ENCODE data around the gene EPHA5. TPM values are rescaled to one million over a fixed set of nuclear protein-coding genes. Genes with fewer than 3 reads are reported as not detected.

The EPHA5 gene
- total RNA-seq, 1 experiment from 2014 or later: not detected

GRCh38 chr4:65589921-65590320 is 80.4 kb downstream of the EPHA5 start:
- CTCF ChIA-PET: no interaction called here
- Histone ChIP-seq H3K9ac (ENCODE audit: low read length) (no peak overlapping the region), H3K36me3 (ENCODE audit: control insufficient read depth in 1 of 2, insufficient read depth in 2 of 2, low read length in 2 of 2) (no peaks in the 10 kb centered on the region), H3K9me2 (ENCODE audit: insufficient read depth) (no peaks in the 10 kb centered on the region), H3K4me3 (replicated peaks in 1 of 2; ENCODE audit: low read depth in 1 of 2, low read length in 2 of 2) (no peak overlapping the region), H3K79me2 (ENCODE audit: insufficient read depth, low read length) (no peaks in the 10 kb centered on the region), H3K4me1 (ENCODE audit: control insufficient read depth in 1 of 2, insufficient read depth in 2 of 2, low read length in 2 of 2) (no peaks in the 10 kb centered on the region), H4K20me1 (ENCODE audit: insufficient read depth) (no peaks in the 10 kb centered on the region), H3K27ac (ENCODE audit: low read depth, low read length) (no peak overlapping the region), H3K4me2 (ENCODE audit: low read length) (no peak overlapping the region), H3K27me3 (ENCODE audit: insufficient read depth, low read length) (no peaks in the 10 kb centered on the region), H2AFZ (ENCODE audit: low read depth, low read length, poor library complexity, severe bottlenecking) (no peak overlapping the region), H3K9me3 (ENCODE audit: control insufficient read depth in 1 of 2, insufficient read depth in 1 of 2, low read depth in 1 of 2, low read length in 2 of 2) (peaks cover 3 to 13% of the 10 kb centered on the region in 2 experiments; a peak in 2 of 4 replicates)
- no peak for DNase-seq (ENCODE audit: low read depth, low spot score)
- intact Hi-C loops (cut with micrococcal nuclease): no loop called here
- POLR2A ChIA-PET: no interaction called here
- TF ChIP-seq EZH2phosphoT487 (IDR thresholded peaks at IDR 0.05; ENCODE audit: borderline replicate concordance) (no peak), EZH2 (IDR thresholded peaks at IDR 0.05) (no peak), CEBPB (IDR thresholded peaks at IDR 0.05; ENCODE audit: low read depth) (no peak), ZFX (IDR thresholded peaks at IDR 0.05) (no peak), CTCF (IDR thresholded peaks at IDR 0.05 in 2 of 3, conservative IDR thresholded peaks at IDR 0.05 in 1 of 3; ENCODE audit: borderline replicate concordance in 1 of 3, insufficient read depth in 1 of 3, low read depth in 2 of 3, low read length in 2 of 3) (no peak), EGR1 (IDR thresholded peaks at IDR 0.05; ENCODE audit: low read depth) (no peak), REST (IDR thresholded peaks at IDR 0.05; ENCODE audit: low read depth) (no peak), ATF3 (IDR thresholded peaks at IDR 0.05) (no peak), YY1 (IDR thresholded peaks at IDR 0.05; ENCODE audit: extremely low read depth, insufficient replicate concordance, low read depth, low read length) (no peak)
- no TSS peak for BruUV-seq (replicated peaks)
- no peak for ATAC-seq
- RAD21 ChIA-PET (ENCODE audit: low non-redundant PET in 1 of 2, low total read pairs in 2 of 2, uncharacterized antibody in 2 of 2, unreplicated experiment in 2 of 2): no interaction called here

Data from HCT116 (cell line).